PFSK-1 (cell line): Measurements from ENCODE around the gene CYP27C1.

Source experiments
- FOXP2 ChIP-seq: optimal IDR thresholded peaks from 2 replicates; pipeline ENCODE3; 2011; ENCODE audit warnings: borderline replicate concordance, control low read depth, inconsistent platforms; ENCODE audit not compliant: insufficient read depth; ENCODE audit errors: extremely low read length, extremely low read depth
- POLR2AphosphoS5 ChIP-seq: IDR thresholded peaks from 2 replicates; pipeline ENCODE4 v1.6.1; 2012; ENCODE audit warnings: low read depth, mild to moderate bottlenecking, control low read depth, low read length, moderate library complexity
- REST ChIP-seq, 2 experiments: IDR thresholded peaks; 2 replicates each; pipeline versions ENCODE4 v1.6.1 to v1.8.0; 2011 to 2012; ENCODE audit warnings: low read depth in 2 of 2, low read length in 2 of 2, control low read depth in 1 of 2, inconsistent platforms in 1 of 2, mild to moderate bottlenecking in 1 of 2, moderate library complexity in 1 of 2; ENCODE audit not compliant: insufficient read depth in 1 of 2
- SIN3A ChIP-seq: IDR thresholded peaks from 2 replicates; pipeline ENCODE4 v1.6.1; 2012; ENCODE audit warnings: mild to moderate bottlenecking, low read length, moderate library complexity, borderline replicate concordance; ENCODE audit not compliant: insufficient read depth
- TAF1 ChIP-seq: IDR thresholded peaks from 2 replicates; pipeline ENCODE4 v1.6.1; 2012; ENCODE audit warnings: low read length, control low read depth, borderline replicate concordance; ENCODE audit not compliant: insufficient read depth

CYP27C1 gene

GRCh38 chr2:127233710-127234109 lies 13.6 kb upstream of the CYP27C1 start:
- TF ChIP-seq REST (IDR thresholded peaks at IDR 0.05; ENCODE audit: insufficient read depth in 1 of 2, low read depth in 2 of 2, low read length in 2 of 2) (no peak), POLR2AphosphoS5 (no peak)

DNA sequence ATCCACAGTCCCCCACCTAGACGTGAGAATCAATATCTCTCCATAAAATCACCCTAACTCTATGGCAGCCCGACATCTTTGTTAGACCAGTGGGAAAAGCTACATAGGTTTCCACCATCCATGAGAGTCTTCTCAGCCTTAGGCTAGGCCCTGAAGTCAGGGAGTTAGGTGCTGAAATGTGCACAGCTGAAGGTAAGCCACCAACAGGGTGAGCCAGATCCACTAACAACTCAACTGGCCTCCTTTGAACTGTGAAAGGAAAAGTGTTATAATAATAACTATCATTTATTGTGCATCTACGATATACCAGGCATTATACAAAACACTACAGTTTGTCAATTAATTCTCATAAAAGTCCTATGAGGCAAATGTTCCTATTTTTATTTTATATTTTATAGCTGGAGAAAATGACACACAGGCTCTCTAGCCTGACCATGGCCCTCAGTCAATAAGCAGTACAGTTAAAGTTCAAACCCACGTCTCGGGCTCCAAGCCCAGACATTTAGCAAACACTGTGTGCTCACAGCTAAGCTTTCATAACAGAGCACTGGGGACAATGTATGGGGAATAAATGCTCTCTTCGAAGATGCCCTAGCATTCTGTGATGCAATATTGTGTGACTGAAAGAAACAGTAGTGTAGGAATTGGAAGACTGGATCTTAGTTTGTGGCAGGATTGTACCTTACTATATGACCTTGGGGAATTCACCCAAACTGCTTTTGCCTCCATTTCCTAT lies 11.2 kb upstream of the CYP27C1 start:
- TF ChIP-seq REST (IDR thresholded peaks at IDR 0.05; ENCODE audit: insufficient read depth in 1 of 2, low read depth in 2 of 2, low read length in 2 of 2): no peak

DNA sequence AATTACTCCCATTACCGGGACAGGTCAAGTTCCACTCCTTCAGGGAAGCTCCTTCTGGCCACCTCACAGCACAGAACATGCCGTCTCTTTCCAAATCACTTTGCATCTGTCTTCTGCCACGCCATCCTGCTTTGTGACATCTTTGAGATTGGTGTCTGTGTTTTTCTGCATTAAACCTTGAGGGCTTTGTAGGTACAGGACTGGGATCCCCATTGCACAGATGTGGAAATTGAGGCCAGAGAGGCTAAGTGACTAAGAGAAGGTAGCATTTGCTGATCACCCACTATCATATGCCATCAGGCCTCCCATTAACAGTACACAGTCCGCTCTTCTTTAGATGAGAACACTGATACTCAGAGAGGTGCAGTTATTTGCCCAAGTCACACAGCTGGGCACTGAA lies 9.5 kb upstream of the CYP27C1 start:
- TF ChIP-seq TAF1 (no peak), SIN3A (no peak), POLR2AphosphoS5 (no peak), FOXP2 (no peak), REST (IDR thresholded peaks at IDR 0.05; ENCODE audit: insufficient read depth in 1 of 2, low read depth in 2 of 2, low read length in 2 of 2) (no peak)

GRCh38 chr2:127228102-127228501 lies 8.0 kb upstream of the CYP27C1 start:
- TF ChIP-seq SIN3A (no peak), REST (IDR thresholded peaks at IDR 0.05; ENCODE audit: insufficient read depth in 1 of 2, low read depth in 2 of 2, low read length in 2 of 2) (no peak), FOXP2 (no peak), TAF1 (no peak), POLR2AphosphoS5 (no peak)

- no peak for TF ChIP-seq TAF1
- no peak; the same call in 1 of the 2 replicates for TF ChIP-seq SIN3A
- TF ChIP-seq REST (IDR thresholded peaks at IDR 0.05; ENCODE audit: insufficient read depth in 1 of 2, low read depth in 2 of 2, low read length in 2 of 2): peak in 1 of 2 experiments; percentile 56; a peak in 1 of 4 replicates
- peak; percentile 95 for TF ChIP-seq FOXP2
- TF ChIP-seq POLR2AphosphoS5: no peak
Measured at GRCh38 chr2:127226520-127227263, 6.6 kb upstream of the CYP27C1 start.
